K562 (cell line): Measurements from ENCODE around the gene CHD1L. TPM values are rescaled to one million over a fixed set of nuclear protein-coding genes. Genes with fewer than 3 reads are reported as not detected.

Experiments
- DACH1 ChIP-seq: fragments of 450-650 bp; IDR thresholded peaks from 2 replicates; pipeline ENCODE4 v1.6.1; 2018; ENCODE audit not compliant: partially characterized antibody
- E2F1 ChIP-seq: sonication (generic); formaldehyde crosslinking; IDR thresholded peaks from 2 replicates; pipeline ENCODE4 v1.8.1; 2023; ENCODE audit warnings: mild to moderate bottlenecking, missing genetic modification reagents, moderate library complexity
- EP400 ChIP-seq: fragments of 450-650 bp; IDR thresholded peaks from 2 replicates; pipeline ENCODE4 v1.6.1; 2017; ENCODE audit warnings: antibody characterized with exemption, mild to moderate bottlenecking, moderate library complexity
- HBP1 ChIP-seq: fragments of 450-650 bp; formaldehyde crosslinking; IDR thresholded peaks from 2 replicates; pipeline ENCODE4 v1.4.0; 2022; ENCODE audit warnings: missing genetic modification characterization
- HDAC1 ChIP-seq, 2 experiments: fragments of 450-650 bp; IDR thresholded peaks; 2 replicates each; pipeline ENCODE4 v1.6.1; 2016 to 2017; ENCODE audit warnings: inconsistent platforms in 1 of 2, mild to moderate bottlenecking in 1 of 2, moderate library complexity in 1 of 2
- HMBOX1 ChIP-seq: sonication (generic); IDR thresholded peaks from 2 replicates; pipeline ENCODE4 v1.6.1; 2016
- LEF1 ChIP-seq: fragments of 450-650 bp; IDR thresholded peaks from 2 replicates; pipeline ENCODE4 v1.6.1; 2016; ENCODE audit warnings: mild to moderate bottlenecking
- PKNOX1 ChIP-seq: fragments of 450-650 bp; IDR thresholded peaks from 2 replicates; pipeline ENCODE4 v1.6.1; 2016
- RNF2 ChIP-seq: sonication (generic); IDR thresholded peaks from 2 replicates; pipeline ENCODE4 v1.6.1; 2016
- RNF219 ChIP-seq: fragments of 250-450 bp; sonication (Bioruptor Pico); IDR thresholded peaks from 2 replicates; pipeline ENCODE4 v1.5.0; 2022; ENCODE audit warnings: mild to moderate bottlenecking
- SIN3A ChIP-seq, 2 experiments: fragments of 150-350 bp in 1 of 2; IDR thresholded peaks; 2 replicates each; pipeline ENCODE4 v1.6.1; 2011 to 2016; ENCODE audit warnings: borderline replicate concordance in 2 of 2, low read depth in 2 of 2, low read length in 2 of 2, mild to moderate bottlenecking in 2 of 2, moderate library complexity in 2 of 2; ENCODE audit not compliant: control insufficient read depth in 1 of 2
- USF1 ChIP-seq: sonication (generic); formaldehyde crosslinking; IDR thresholded peaks from 2 replicates; pipeline ENCODE4 v1.9.0; 2022; ENCODE audit warnings: mild to moderate bottlenecking, missing genetic modification reagents
- VEZF1 ChIP-seq: fragments of 200-800 bp; sonication (Bioruptor generic); IDR thresholded peaks from 2 replicates; pipeline ENCODE4 v1.6.1; 2017; ENCODE audit warnings: missing genetic modification characterization, missing compliant biosample characterization
- ZBTB34 ChIP-seq: fragments of 250-450 bp; sonication (Bioruptor Pico); IDR thresholded peaks from 2 replicates; pipeline ENCODE4 v1.8.0; 2021; ENCODE audit warnings: mild to moderate bottlenecking, moderate library complexity
- ZNF324 ChIP-seq: fragments of 250-450 bp; sonication (Bioruptor Pico); IDR thresholded peaks from 2 replicates; pipeline ENCODE4 v1.4.0; 2020; ENCODE audit warnings: mild to moderate bottlenecking
- ZNF583 ChIP-seq: fragments of 250-450 bp; sonication (Bioruptor Pico); IDR thresholded peaks from 2 replicates; pipeline ENCODE4 v1.4.0; 2020
- ZNF696 ChIP-seq: fragments of 250-450 bp; sonication (Bioruptor Pico); conservative IDR thresholded peaks from 2 replicates; pipeline ENCODE4 v1.4.0; 2020; ENCODE audit warnings: mild to moderate bottlenecking, moderate library complexity
- polyA plus RNA-seq, 8 experiments: library from polyadenylated mRNA; depleted of rRNA in 4 of 8; stranded (reverse) in 5 of 8; unstranded in 3 of 8; fragments of >200 nt; fragmentation: Nextera tagmentation in 2 of 8; fragmentation: Illumina TruSeq in 1 of 8; extraction: Ambion mirVana in 2 of 8; extraction: Trizol in 1 of 8; gene quantifications; 2 replicates each; pipeline versions ENCODE4 v1.2.1 to v1.2.3, GENCODE V29; 2011 to 2014; ENCODE audit warnings: inconsistent platforms in 1 of 8, missing spikeins in 1 of 8
- total RNA-seq, 7 experiments: library from RNA; depleted of rRNA in 6 of 7; stranded (reverse); fragments of >200 nt in 6 of 7; fragmentation: Illumina TruSeq in 2 of 7; extraction: Trizol in 2 of 7; gene quantifications; 2 replicates each; pipeline versions ENCODE4 v1.2.1 to v1.2.3, GENCODE V29; 2011 to 2021; ENCODE audit warnings: low replicate concordance in 1 of 7

CHD1L gene
- total and polyA plus RNA-seq, 9 of the 15 experiments (the other 6 are each of a cell fraction or from before 2014, with no cell fraction given): 25.0 to 93.3 (median 59.1) TPM

- no peak for TF ChIP-seq E2F1 (CRISPR knock-in tag)
- no peak for TF ChIP-seq RNF219 (CRISPR knock-in tag)
- no peak for TF ChIP-seq DACH1
- no peak for TF ChIP-seq RNF2
- no peak for TF ChIP-seq ZNF324
- TF ChIP-seq VEZF1 (CRISPR knock-in tag): no peak
- no peak for TF ChIP-seq ZBTB34 (CRISPR knock-in tag)
- peak; percentile 31; the same call in 1 of the 2 replicates for TF ChIP-seq PKNOX1
- TF ChIP-seq LEF1: peak; percentile 69; the same call in 1 of the 2 replicates
- 0 out of 2 replicates have a peak, but pooled peaks have one; percentile 14 for TF ChIP-seq EP400
- TF ChIP-seq SIN3A (IDR thresholded peaks at IDR 0.05; ENCODE audit: borderline replicate concordance in 2 of 2, control insufficient read depth in 1 of 2, low read depth in 2 of 2, low read length in 2 of 2): 0 out of 4 replicates have a peak, but pooled peaks of 1 of the 2 experiments have one; percentile 6
- TF ChIP-seq HBP1 (CRISPR knock-in tag): no peak
- 0 out of 2 replicates have a peak, but pooled peaks have one; percentile 16 for TF ChIP-seq HMBOX1
- TF ChIP-seq USF1 (CRISPR knock-in tag): peak; percentile 80
- 0 out of 2 replicates have a peak, but pooled peaks have one; percentile 22 for TF ChIP-seq ZNF583
- TF ChIP-seq HDAC1 (IDR thresholded peaks at IDR 0.05): peak in 1 of 2 experiments; percentile 44; a peak in 2 of 4 replicates
- TF ChIP-seq ZNF696: no peak
Observed at GRCh38 chr1:147245129-147245528, 2.6 kb downstream of the CHD1L start (continued).
